Adrenal gland (tissue), 5 donors: ENCODE measurements around the gene HMGN4.

Experiments used
- POLR2A ChIP-seq, 2 donors: fragments of 450-650 bp; IDR thresholded peaks; one replicate each; pipeline ENCODE4 v1.6.1; 2017; ENCODE audit warnings: antibody characterized with exemption in 2 of 2, mild to moderate bottlenecking in 2 of 2, moderate library complexity in 1 of 2
- TF ChIP-seq, protein P1 (sequence below), 6 experiments: fragments of 450-650 bp in 4 of 6; fragments of 200-600 bp in 2 of 6; sonication (generic) in 1 of 6; IDR thresholded peaks; 1 replicate in 5 of 6; 2 replicates in 1 of 6; pipeline versions ENCODE4 v1.5.1 to v1.8.0; 2016 to 2021; ENCODE audit warnings: antibody characterized with exemption in 6 of 6, mild to moderate bottlenecking in 2 of 6, moderate library complexity in 1 of 6
- donor health status: DM: no; HTN: no; CAD: no.

DNA sequence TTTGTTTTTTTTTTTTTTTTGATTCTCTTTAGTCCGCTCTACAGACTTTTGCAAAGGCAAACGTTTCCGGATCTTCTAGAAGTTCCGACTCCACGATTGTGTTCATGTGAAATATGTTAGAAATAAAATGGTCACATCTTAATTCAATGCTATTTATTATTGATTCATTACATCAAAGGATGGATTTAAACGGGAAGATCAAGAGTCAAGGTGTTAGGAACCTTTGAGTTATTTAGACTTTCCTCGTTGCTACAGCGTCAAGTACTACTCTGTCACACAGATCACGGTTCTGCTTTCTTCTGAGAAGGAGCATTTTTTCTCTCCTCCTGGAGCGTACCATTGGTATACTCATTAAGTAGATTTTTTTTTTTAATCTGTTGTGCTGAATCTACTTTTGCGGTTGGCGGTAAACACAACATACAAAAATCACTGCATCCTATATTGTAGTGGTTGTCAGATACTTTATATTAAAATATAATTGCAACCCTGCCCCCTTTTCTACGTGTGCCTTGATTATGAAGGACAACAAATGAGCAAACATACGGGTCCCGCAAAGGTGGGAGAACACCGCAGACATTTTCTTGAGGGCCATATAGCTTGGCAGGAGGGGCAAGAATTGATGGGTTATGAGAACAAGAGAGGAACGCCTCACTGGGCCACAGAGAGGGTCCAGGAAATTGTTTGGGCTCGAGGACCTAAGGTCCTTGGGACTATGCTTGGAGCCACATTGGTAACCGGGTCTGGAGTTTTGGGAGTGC, 17.5 kb downstream of the HMGN4 start:
- TF ChIP-seq, protein P1, sequence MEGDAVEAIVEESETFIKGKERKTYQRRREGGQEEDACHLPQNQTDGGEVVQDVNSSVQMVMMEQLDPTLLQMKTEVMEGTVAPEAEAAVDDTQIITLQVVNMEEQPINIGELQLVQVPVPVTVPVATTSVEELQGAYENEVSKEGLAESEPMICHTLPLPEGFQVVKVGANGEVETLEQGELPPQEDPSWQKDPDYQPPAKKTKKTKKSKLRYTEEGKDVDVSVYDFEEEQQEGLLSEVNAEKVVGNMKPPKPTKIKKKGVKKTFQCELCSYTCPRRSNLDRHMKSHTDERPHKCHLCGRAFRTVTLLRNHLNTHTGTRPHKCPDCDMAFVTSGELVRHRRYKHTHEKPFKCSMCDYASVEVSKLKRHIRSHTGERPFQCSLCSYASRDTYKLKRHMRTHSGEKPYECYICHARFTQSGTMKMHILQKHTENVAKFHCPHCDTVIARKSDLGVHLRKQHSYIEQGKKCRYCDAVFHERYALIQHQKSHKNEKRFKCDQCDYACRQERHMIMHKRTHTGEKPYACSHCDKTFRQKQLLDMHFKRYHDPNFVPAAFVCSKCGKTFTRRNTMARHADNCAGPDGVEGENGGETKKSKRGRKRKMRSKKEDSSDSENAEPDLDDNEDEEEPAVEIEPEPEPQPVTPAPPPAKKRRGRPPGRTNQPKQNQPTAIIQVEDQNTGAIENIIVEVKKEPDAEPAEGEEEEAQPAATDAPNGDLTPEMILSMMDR (IDR thresholded peaks at IDR 0.05): no peak
- TF ChIP-seq POLR2A (IDR thresholded peaks at IDR 0.05): no peak
